Measurements from ENCODE around the gene LSMEM2. TPM values are rescaled to one million over a fixed set of nuclear protein-coding genes. Genes with fewer than 3 reads are reported as not detected.

Gene LSMEM2
- total and polyA plus RNA-seq, 9 of the 15 experiments (the other 6 are each of a cell fraction or from before 2014, with no cell fraction given): not detected

- intact Hi-C loops (cut with micrococcal nuclease) (no loop called here), in situ Hi-C loops (cut with MboI) (no loop called here)
- CTCF ChIA-PET (ENCODE audit: low intra/inter-chr PET ratio): no interaction called here
- Histone ChIP-seq H2AFZ (ENCODE audit: low read depth, low read length) (no peak overlapping the region), H3K4me1 (replicated peaks in 1 of 2; ENCODE audit: control insufficient read depth in 2 of 2, insufficient read depth in 2 of 2, low read length in 2 of 2) (peaks cover 0 to 34% of the 10 kb centered on the region in 2 experiments; a peak in 3 of 5 replicates), H3K36me3 (ENCODE audit: control insufficient read depth, insufficient read depth, low read length) (peaks cover 49% of the 10 kb centered on the region; the same call in 2 of the 3 replicates), H3K79me2 (ENCODE audit: control insufficient read depth, insufficient read depth, low read length) (peaks cover 21% of the 10 kb centered on the region), H3K4me2 (ENCODE audit: insufficient read depth, low read length) (no peak overlapping the region), H3K9ac (ENCODE audit: insufficient read depth in 1 of 2, low read depth in 2 of 2, low read length in 2 of 2) (peak overlapping the region in 1 of 2 experiments; percentile 35; a peak in 1 of 4 replicates), H3K27me3 (ENCODE audit: control insufficient read depth in 2 of 2, insufficient read depth in 2 of 2, low read length in 2 of 2) (no peaks in the 10 kb centered on the region), H3K9me1 (ENCODE audit: control insufficient read depth, insufficient read depth, low read length) (no peaks in the 10 kb centered on the region), H3K4me3 (no peak overlapping the region), H3K27ac (ENCODE audit: extremely low read depth, low read depth, low read length) (no peak overlapping the region), H4K20me1 (replicated peaks; ENCODE audit: control insufficient read depth, insufficient read depth, low read length) (no peaks in the 10 kb centered on the region), H3K9me3 (replicated peaks; ENCODE audit: control insufficient read depth, insufficient read depth, low read depth, low read length) (no peaks in the 10 kb centered on the region)
- FAIRE-seq (no peak), DNase-seq (ENCODE audit: extremely low read depth in 1 of 4, low spot score in 3 of 4) (no peak), ATAC-seq (no peak)
- BruUV-seq (replicated peaks): no TSS peak
- WGBS (ENCODE audit: insufficient coverage, low coverage, missing lambda C conversion rate): 84% methylated on average over 19 of the region's 28 CpGs
- POLR2A ChIA-PET: interaction anchor here (0.6 to 1.7 kb wide), 2 partner anchors 10 to 12 kb away, joined by 4 to 8 read pairs; partner anchors contain the start of genes HYAL3 and NAA80
- TF ChIP-seq PREB (CRISPR knock-in tag; IDR thresholded peaks at IDR 0.05): no peak
- TF ChIP-seq NFE2 (IDR thresholded peaks at IDR 0.05; ENCODE audit: low read depth): no peak
- no peak for TF ChIP-seq ELF4 (CRISPR knock-in tag; IDR thresholded peaks at IDR 0.05)
- TF ChIP-seq POLR2G (IDR thresholded peaks at IDR 0.05; ENCODE audit: low read depth, low read length): peak; percentile 61; the same call in 1 of the 2 replicates
- TF ChIP-seq ZBTB2 (IDR thresholded peaks at IDR 0.05): no peak
- no peak for TF ChIP-seq NR1H2 (CRISPR knock-in tag; IDR thresholded peaks at IDR 0.05)
- no peak for TF ChIP-seq ZBTB43 (CRISPR knock-in tag; IDR thresholded peaks at IDR 0.05)
- TF ChIP-seq RBFOX2 (IDR thresholded peaks at IDR 0.05; ENCODE audit: low read depth, low read length): peak; percentile 68
- no peak for TF ChIP-seq ETS2 (tag; IDR thresholded peaks at IDR 0.05; ENCODE audit: borderline replicate concordance, poor library complexity, severe bottlenecking)
- TF ChIP-seq SNAPC5 (CRISPR knock-in tag; IDR thresholded peaks at IDR 0.05): no peak
- TF ChIP-seq YY1 (IDR thresholded peaks at IDR 0.05; ENCODE audit: borderline replicate concordance in 1 of 3, control insufficient read depth in 1 of 3, extremely low read depth in 1 of 3, insufficient read depth in 3 of 3, insufficient read length in 1 of 3, insufficient replicate concordance in 2 of 3, low read depth in 1 of 3, low read length in 2 of 3): no peak
- no peak for TF ChIP-seq ASH1L (IDR thresholded peaks at IDR 0.05; ENCODE audit: borderline replicate concordance, low read depth, partially characterized antibody)
- TF ChIP-seq MCM3 (IDR thresholded peaks at IDR 0.05): no peak
- no peak for TF ChIP-seq ZNF57 (CRISPR knock-in tag; IDR thresholded peaks at IDR 0.05)
- TF ChIP-seq MED1 (CRISPR knock-in tag; IDR thresholded peaks at IDR 0.05; ENCODE audit: borderline replicate concordance): no peak
- no peak for TF ChIP-seq RFX5 (IDR thresholded peaks at IDR 0.05; ENCODE audit: low read depth, low read length)
- no peak for TF ChIP-seq ZBTB1 (CRISPR knock-in tag; IDR thresholded peaks at IDR 0.05; ENCODE audit: borderline replicate concordance, low read depth)
Measured at GRCh38 chr3:50286322-50287227, 7.7 kb downstream of the LSMEM2 start.
